ENCODE measurements around the gene TRPC6. TPM values are rescaled to one million over a fixed set of nuclear protein-coding genes. Genes with fewer than 3 reads are reported as not detected.

TRPC6 gene
- total RNA-seq, 6 experiments from 2014 or later, result 0.05 to 0.29 TPM; not detected in 4

DNA sequence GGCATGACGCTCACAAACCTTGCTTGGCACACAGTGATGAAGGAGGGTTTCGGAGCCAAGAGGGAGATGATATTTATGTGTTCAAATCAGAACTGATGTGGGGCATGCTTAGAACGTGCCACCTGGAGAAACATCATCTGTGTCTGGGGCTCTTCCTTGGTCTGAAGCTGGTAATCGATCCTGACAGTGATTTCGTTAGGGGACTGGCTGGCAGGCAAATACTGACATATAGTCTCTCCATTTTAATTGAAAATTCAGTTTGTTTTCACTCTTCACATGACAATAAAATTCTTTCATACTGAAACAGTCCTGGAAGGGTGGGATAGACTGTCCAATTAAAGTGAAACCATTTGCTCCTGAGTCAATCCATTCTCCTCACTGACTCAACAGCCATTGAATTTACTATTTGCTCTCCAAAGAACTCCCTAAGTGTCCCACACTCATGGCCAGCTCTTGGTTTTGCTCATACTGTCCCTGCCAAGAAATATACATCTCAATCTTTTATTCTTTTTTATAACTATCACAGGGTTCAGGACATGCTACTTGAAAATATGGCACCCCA lies 134.8 kb downstream of the TRPC6 start:
- DNase-seq (no peak), ATAC-seq (no peak)
- WGBS (ENCODE audit: insufficient coverage, low coverage, low lambda C conversion rate, missing lambda C conversion rate), result 55% methylated on average over 5 of the region's 5 CpGs
- no peaks in the 10 kb centered on the region for H3K27me3 ChIP-seq
- H3K27ac ChIP-seq, result no peak overlapping the region
- TF ChIP-seq, protein P1, sequence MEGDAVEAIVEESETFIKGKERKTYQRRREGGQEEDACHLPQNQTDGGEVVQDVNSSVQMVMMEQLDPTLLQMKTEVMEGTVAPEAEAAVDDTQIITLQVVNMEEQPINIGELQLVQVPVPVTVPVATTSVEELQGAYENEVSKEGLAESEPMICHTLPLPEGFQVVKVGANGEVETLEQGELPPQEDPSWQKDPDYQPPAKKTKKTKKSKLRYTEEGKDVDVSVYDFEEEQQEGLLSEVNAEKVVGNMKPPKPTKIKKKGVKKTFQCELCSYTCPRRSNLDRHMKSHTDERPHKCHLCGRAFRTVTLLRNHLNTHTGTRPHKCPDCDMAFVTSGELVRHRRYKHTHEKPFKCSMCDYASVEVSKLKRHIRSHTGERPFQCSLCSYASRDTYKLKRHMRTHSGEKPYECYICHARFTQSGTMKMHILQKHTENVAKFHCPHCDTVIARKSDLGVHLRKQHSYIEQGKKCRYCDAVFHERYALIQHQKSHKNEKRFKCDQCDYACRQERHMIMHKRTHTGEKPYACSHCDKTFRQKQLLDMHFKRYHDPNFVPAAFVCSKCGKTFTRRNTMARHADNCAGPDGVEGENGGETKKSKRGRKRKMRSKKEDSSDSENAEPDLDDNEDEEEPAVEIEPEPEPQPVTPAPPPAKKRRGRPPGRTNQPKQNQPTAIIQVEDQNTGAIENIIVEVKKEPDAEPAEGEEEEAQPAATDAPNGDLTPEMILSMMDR (IDR thresholded peaks at IDR 0.05), result no peak
- no peak for TF ChIP-seq POLR2A (IDR thresholded peaks at IDR 0.05)
- no peaks in the 10 kb centered on the region for H3K36me3 ChIP-seq
- intact Hi-C loops (cut with DNase I), result no loop called here
- no peaks in the 10 kb centered on the region for H3K9me3 ChIP-seq
- H3K4me3 ChIP-seq, result no peak overlapping the region
- no peaks in the 10 kb centered on the region for H3K4me1 ChIP-seq

DNA sequence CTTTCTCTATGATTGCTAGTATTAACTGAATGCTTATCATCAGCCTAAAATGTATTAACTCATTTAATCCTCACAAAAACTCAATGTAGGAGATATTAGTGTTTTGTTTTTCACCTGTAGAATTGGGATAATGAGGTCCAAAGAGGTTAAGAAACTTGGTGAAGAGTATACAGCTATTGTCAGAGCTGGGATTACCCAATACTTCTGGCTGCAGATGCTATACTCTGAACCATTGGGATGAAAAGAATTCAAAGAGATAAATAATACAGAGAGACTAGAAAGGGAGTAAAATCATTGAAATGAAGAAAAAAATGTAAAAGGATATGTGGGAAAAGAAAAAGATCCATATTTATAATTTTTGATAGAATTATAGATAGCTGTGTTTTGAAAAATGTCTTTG lies 137.1 kb downstream of the TRPC6 start:
- Histone ChIP-seq H3K27me3 (no peaks in the 10 kb centered on the region), H3K27ac (no peak overlapping the region), H3K4me1 (peaks cover 0 to 6% (median 0%) of the 10 kb centered on the region in 4 donors), H3K9me3 (no peaks in the 10 kb centered on the region), H3K4me3 (no peak overlapping the region), H3K36me3 (no peaks in the 10 kb centered on the region)
- intact Hi-C loops (cut with DNase I), result no loop called here
- TF ChIP-seq, protein P1 (IDR thresholded peaks at IDR 0.05), result no peak
- no peak for TF ChIP-seq POLR2A (IDR thresholded peaks at IDR 0.05)
- DNase-seq (no peak), ATAC-seq (no peak)

DNA sequence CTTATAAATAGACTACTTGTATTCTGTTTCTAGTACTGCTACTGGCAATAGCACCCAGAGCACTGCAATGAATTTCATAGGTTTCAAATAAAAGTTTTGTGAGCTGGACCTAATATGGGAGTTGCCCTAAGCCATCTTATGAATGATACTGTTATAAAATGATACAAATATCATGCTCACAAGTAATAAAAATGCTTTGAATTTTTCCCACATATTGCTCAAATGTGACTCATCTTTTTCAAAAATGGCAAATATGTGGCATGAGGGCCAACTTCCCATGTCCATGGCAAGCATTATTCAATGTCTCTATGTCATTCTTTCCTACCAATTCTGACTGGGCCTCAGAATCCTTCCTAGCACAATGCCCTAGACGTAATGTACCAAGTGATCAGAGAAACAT lies 137.6 kb downstream of the TRPC6 start:
- no peak for DNase-seq
- Histone ChIP-seq H3K4me1 (peaks cover 0 to 10% (median 0%) of the 10 kb centered on the region in 4 donors), H3K36me3 (no peaks in the 10 kb centered on the region), H3K27ac (no peak overlapping the region), H3K9me3 (no peaks in the 10 kb centered on the region), H3K27me3 (no peaks in the 10 kb centered on the region), H3K4me3 (no peak overlapping the region)
- 62% methylated on average over 1 of the region's 1 CpG for WGBS (ENCODE audit: insufficient coverage, low coverage, low lambda C conversion rate, missing lambda C conversion rate)
- intact Hi-C loops (cut with DNase I), result no loop called here
- no peak for ATAC-seq
- TF ChIP-seq, protein P1 (IDR thresholded peaks at IDR 0.05), result no peak
- TF ChIP-seq POLR2A (IDR thresholded peaks at IDR 0.05), result no peak

DNA sequence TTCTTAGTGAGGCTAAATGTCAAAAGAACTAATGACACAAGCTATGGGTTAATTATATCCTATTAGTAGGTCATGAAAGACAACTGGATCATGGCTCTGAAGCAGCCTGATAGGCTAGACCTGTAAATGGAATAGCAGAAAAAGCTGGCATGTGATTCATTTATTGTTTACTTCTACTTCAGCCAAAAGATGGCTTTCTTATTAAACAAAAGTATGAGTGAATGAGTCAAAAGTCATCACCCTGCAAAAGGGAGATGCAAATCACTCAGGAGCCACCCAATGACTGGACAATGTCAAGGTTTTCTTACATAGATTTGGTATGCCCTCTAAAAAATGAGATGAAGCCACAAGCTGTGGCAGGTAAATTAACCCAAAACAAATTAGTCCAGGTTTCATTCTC lies 138.0 kb downstream of the TRPC6 start:
- no peak for TF ChIP-seq POLR2A (IDR thresholded peaks at IDR 0.05)
- H3K4me1 ChIP-seq, result peaks cover 0 to 10% (median 0%) of the 10 kb centered on the region in 4 donors
- no peak overlapping the region for H3K27ac ChIP-seq
- no peaks in the 10 kb centered on the region for H3K9me3 ChIP-seq
- H3K4me3 ChIP-seq, result no peak overlapping the region
- no peaks in the 10 kb centered on the region for H3K27me3 ChIP-seq
- DNase-seq, result no peak
- H3K36me3 ChIP-seq, result no peaks in the 10 kb centered on the region
- intact Hi-C loops (cut with DNase I), result no loop called here
- ATAC-seq, result no peak

DNA sequence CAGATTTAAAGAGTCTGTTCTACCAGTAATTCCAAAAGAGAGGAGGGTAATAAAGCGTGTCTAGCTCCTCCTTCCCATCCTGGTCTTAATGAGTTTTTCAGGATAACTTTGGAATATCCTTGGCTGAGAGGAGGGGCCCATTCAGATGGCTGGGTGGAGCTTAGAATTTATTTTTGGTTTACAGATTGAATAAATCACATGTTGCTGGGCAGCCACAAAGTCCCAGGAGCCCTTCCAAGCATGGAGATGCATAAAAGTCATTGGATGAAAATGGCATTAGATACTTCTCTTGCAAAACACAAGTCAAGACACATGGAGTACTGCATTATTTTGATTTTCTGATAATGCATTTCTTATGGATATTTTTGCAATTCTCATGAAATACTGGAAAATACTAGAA lies 139.0 kb downstream of the TRPC6 start:
- Histone ChIP-seq H3K36me3 (no peaks in the 10 kb centered on the region), H3K4me1 (peaks cover 0 to 10% (median 0%) of the 10 kb centered on the region in 4 donors), H3K27ac (no peak overlapping the region), H3K4me3 (no peak overlapping the region), H3K27me3 (no peaks in the 10 kb centered on the region), H3K9me3 (no peaks in the 10 kb centered on the region)
- DNase-seq (no peak), ATAC-seq (no peak)
- no peak for TF ChIP-seq POLR2A (IDR thresholded peaks at IDR 0.05)
- TF ChIP-seq, protein P1 (IDR thresholded peaks at IDR 0.05), result no peak
- intact Hi-C loops (cut with DNase I), result no loop called here
- 63% methylated on average over 1 of the region's 1 CpG for WGBS (ENCODE audit: insufficient coverage, low coverage, low lambda C conversion rate, missing lambda C conversion rate)

All from right lobe of liver (tissue), 6 donors.